Prostate gland (tissue), 2 donors: Measurements from ENCODE around the gene YEATS2.

Source experiments
- POLR2A ChIP-seq: fragments of 450-650 bp; IDR thresholded peaks from one replicate; pipeline ENCODE4 v1.6.1; 2016; ENCODE audit warnings: antibody characterized with exemption, mild to moderate bottlenecking
- TF ChIP-seq, protein P1 (sequence below), 4 experiments: fragments of 200-600 bp in 2 of 4; fragments of 450-650 bp in 2 of 4; sonication (generic) in 2 of 4; IDR thresholded peaks; 1 replicate in 3 of 4; 2 replicates in 1 of 4; pipeline ENCODE4 v1.5.1; 2016 to 2019; ENCODE audit warnings: antibody characterized with exemption in 4 of 4, mild to moderate bottlenecking in 2 of 4, moderate library complexity in 2 of 4

DNA sequence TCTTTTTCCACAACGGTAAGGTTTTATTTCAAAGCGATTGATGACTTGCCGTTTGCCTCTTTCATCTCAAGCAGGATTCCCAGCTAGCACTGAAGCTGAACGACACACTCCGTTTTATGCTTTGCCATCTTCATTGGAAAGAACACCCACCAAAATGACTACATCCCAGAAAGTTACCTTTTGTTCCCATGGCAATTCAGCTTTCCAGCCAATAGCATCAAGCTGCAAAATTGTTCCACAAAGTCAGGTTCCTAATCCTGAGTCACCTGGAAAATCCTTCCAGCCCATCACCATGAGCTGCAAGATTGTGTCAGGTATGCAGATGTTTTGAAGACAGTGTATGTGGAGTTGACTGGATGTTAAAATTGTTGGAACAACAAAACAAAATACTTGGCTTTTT is 56.5 kb downstream of the YEATS2 start:
- TF ChIP-seq, protein P1, sequence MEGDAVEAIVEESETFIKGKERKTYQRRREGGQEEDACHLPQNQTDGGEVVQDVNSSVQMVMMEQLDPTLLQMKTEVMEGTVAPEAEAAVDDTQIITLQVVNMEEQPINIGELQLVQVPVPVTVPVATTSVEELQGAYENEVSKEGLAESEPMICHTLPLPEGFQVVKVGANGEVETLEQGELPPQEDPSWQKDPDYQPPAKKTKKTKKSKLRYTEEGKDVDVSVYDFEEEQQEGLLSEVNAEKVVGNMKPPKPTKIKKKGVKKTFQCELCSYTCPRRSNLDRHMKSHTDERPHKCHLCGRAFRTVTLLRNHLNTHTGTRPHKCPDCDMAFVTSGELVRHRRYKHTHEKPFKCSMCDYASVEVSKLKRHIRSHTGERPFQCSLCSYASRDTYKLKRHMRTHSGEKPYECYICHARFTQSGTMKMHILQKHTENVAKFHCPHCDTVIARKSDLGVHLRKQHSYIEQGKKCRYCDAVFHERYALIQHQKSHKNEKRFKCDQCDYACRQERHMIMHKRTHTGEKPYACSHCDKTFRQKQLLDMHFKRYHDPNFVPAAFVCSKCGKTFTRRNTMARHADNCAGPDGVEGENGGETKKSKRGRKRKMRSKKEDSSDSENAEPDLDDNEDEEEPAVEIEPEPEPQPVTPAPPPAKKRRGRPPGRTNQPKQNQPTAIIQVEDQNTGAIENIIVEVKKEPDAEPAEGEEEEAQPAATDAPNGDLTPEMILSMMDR (IDR thresholded peaks at IDR 0.05): no peak
- no peak for TF ChIP-seq POLR2A
